Measurements from ENCODE around the gene CLDN10. TPM values are rescaled to one million over a fixed set of nuclear protein-coding genes. Genes with fewer than 3 reads are reported as not detected.

CLDN10 gene
- total and polyA plus RNA-seq, 2 donors (not counting 1 experiment from before 2014, with no cell fraction given), result not detected

DNA sequence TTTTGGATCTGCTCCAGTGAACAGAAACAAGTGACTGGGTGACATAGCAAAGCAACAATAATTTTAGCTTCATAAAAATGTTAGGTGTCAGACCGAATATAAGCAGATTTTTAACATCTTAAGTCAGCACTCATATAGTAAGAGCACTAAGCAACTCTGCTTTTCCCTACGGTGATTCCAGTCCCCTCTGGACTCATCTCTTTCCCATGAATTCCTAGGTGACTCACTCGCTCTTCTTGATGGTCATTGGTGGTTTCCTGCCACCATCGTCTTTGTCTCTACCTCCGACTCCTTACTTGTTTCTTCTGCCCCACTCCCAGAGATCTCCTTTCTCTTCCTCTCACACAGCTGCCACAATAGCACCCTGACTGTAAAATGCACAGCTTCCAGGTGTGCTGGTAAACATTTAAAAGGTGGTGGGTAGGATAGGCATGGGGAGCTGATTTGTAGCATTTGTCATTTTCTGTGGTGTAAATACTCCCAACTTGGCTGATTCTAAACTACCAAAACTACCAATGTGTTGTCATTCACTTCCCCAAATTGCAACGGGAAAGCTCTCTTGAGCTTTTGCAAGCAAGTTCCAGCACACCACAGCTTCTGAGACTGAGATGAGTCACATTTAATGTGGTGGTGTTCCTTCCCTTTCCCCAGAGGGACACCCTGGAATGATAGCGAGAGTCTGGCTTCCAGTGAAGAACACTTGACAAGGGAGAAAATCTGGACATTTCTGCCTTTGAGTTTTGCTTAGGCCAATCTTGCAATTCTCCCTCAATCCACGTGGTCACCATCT, 42.8 kb upstream of the CLDN10 start:
- intact Hi-C loops (cut with micrococcal nuclease), result no loop called here
- H3K4me2 ChIP-seq (replicated peaks; ENCODE audit: low read depth, low read length, poor library complexity, severe bottlenecking), result no peak overlapping the region

DNA sequence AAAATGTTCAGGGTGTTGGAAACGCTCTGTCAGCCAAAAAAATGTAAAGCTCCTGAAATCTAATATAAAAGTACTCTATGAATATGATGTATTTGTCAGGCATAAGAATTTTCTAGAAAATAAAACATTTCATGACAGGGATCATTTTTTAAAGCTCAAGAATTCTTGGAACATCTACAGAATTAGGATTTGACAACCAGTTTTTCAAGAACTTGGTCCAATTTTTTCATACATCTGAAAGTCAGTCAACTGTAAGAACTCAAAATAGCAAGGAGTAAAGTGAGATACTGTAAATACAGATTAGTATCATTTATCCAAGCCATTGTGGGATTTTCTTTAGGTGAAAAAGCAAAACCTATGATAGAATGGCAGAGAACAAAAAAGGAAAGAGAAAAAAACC, 41.6 kb upstream of the CLDN10 start:
- WGBS (ENCODE audit: insufficient coverage), result no CpG with 5 or more reads among the region's 1 CpG
- H3K4me1 Mint-ChIP-seq, result no peaks in the 10 kb centered on the region

More for the DNA sequence above, 42.8 kb upstream of the CLDN10 start:
- H3K4me1 ChIP-seq (ENCODE audit: control insufficient read depth in 2 of 2, insufficient read depth in 2 of 2, low read length in 2 of 2), result no peaks in the 10 kb centered on the region
- no peaks in the 10 kb centered on the region for H3K79me2 ChIP-seq (ENCODE audit: control insufficient read depth, insufficient read depth, low read length)
- no peak overlapping the region for H3K4me3 ChIP-seq (ENCODE audit: control extremely low read depth in 1 of 5, extremely low read depth in 1 of 5, insufficient read depth in 1 of 5, low read depth in 2 of 5, low read length in 4 of 5)
- ATAC-seq (ENCODE audit: low read depth) (no peak), DNase-seq (no peak)
- no peaks in the 10 kb centered on the region for H3K36me3 ChIP-seq (replicated peaks in 1 of 2; ENCODE audit: control extremely low read depth in 1 of 2, control insufficient read depth in 1 of 2, extremely low read depth in 1 of 2, insufficient read depth in 2 of 2, low read length in 1 of 2)
- Mint-ChIP-seq H3K4me3 (no peak overlapping the region), H3K9me3 (ENCODE audit: insufficient read depth) (no peaks in the 10 kb centered on the region), H3K27ac (no peak overlapping the region), H3K27me3 (peaks cover 14% of the 10 kb centered on the region), H3K4me1 (no peaks in the 10 kb centered on the region)
- H3K27me3 ChIP-seq (replicated peaks in 1 of 4; ENCODE audit: control extremely low read depth in 1 of 4, control insufficient read depth in 3 of 4, insufficient read depth in 4 of 4, low read length in 3 of 4), result no peaks in the 10 kb centered on the region
- no peaks in the 10 kb centered on the region for H3K9me3 ChIP-seq (ENCODE audit: control extremely low read depth in 1 of 3, control insufficient read depth in 2 of 3, insufficient read depth in 1 of 3, low read length in 2 of 3)
- no peak overlapping the region for H3K9ac ChIP-seq (ENCODE audit: low read length)
- no peaks in the 10 kb centered on the region for H4K20me1 ChIP-seq (ENCODE audit: control insufficient read depth, insufficient read depth, low read length, poor library complexity, severe bottlenecking)
- WGBS (ENCODE audit: insufficient coverage), result 81% methylated on average over 5 of the region's 8 CpGs
- no peak overlapping the region for H2AFZ ChIP-seq (ENCODE audit: insufficient read depth, low read depth, low read length, poor library complexity, severe bottlenecking)
- TF ChIP-seq, protein P1, sequence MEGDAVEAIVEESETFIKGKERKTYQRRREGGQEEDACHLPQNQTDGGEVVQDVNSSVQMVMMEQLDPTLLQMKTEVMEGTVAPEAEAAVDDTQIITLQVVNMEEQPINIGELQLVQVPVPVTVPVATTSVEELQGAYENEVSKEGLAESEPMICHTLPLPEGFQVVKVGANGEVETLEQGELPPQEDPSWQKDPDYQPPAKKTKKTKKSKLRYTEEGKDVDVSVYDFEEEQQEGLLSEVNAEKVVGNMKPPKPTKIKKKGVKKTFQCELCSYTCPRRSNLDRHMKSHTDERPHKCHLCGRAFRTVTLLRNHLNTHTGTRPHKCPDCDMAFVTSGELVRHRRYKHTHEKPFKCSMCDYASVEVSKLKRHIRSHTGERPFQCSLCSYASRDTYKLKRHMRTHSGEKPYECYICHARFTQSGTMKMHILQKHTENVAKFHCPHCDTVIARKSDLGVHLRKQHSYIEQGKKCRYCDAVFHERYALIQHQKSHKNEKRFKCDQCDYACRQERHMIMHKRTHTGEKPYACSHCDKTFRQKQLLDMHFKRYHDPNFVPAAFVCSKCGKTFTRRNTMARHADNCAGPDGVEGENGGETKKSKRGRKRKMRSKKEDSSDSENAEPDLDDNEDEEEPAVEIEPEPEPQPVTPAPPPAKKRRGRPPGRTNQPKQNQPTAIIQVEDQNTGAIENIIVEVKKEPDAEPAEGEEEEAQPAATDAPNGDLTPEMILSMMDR (IDR thresholded peaks at IDR 0.05), result no peak
- TF ChIP-seq EZH2 (IDR thresholded peaks at IDR 0.05; ENCODE audit: borderline replicate concordance, insufficient read depth, low read depth, low read length, poor library complexity, severe bottlenecking), result no peak
- POLR2A ChIA-PET, result no interaction called here
- CTCF ChIA-PET, result no interaction called here
- no peak overlapping the region for H3K27ac ChIP-seq (ENCODE audit: low read length in 2 of 2)

More for the DNA sequence above, 41.6 kb upstream of the CLDN10 start:
- DNase-seq (no peak), ATAC-seq (ENCODE audit: low read depth) (no peak)
- CTCF ChIA-PET, result no interaction called here
- TF ChIP-seq EZH2 (IDR thresholded peaks at IDR 0.05; ENCODE audit: borderline replicate concordance, insufficient read depth, low read depth, low read length, poor library complexity, severe bottlenecking), result no peak
- TF ChIP-seq, protein P1 (IDR thresholded peaks at IDR 0.05), result no peak
- Histone ChIP-seq H3K9me3 (ENCODE audit: control extremely low read depth in 1 of 3, control insufficient read depth in 2 of 3, insufficient read depth in 1 of 3, low read length in 2 of 3) (no peaks in the 10 kb centered on the region), H3K4me3 (ENCODE audit: control extremely low read depth in 1 of 5, extremely low read depth in 1 of 5, insufficient read depth in 1 of 5, low read depth in 2 of 5, low read length in 4 of 5) (no peak overlapping the region), H3K4me2 (replicated peaks; ENCODE audit: low read depth, low read length, poor library complexity, severe bottlenecking) (no peak overlapping the region), H4K20me1 (ENCODE audit: control insufficient read depth, insufficient read depth, low read length, poor library complexity, severe bottlenecking) (no peaks in the 10 kb centered on the region), H3K9ac (ENCODE audit: low read length) (no peak overlapping the region), H3K36me3 (replicated peaks in 1 of 2; ENCODE audit: control extremely low read depth in 1 of 2, control insufficient read depth in 1 of 2, extremely low read depth in 1 of 2, insufficient read depth in 2 of 2, low read length in 1 of 2) (no peaks in the 10 kb centered on the region), H3K79me2 (ENCODE audit: control insufficient read depth, insufficient read depth, low read length) (no peaks in the 10 kb centered on the region), H3K4me1 (ENCODE audit: control insufficient read depth in 2 of 2, insufficient read depth in 2 of 2, low read length in 2 of 2) (no peaks in the 10 kb centered on the region), H3K27ac (ENCODE audit: low read length in 2 of 2) (no peak overlapping the region), H3K27me3 (replicated peaks in 1 of 4; ENCODE audit: control extremely low read depth in 1 of 4, control insufficient read depth in 3 of 4, insufficient read depth in 4 of 4, low read length in 3 of 4) (no peaks in the 10 kb centered on the region), H2AFZ (ENCODE audit: insufficient read depth, low read depth, low read length, poor library complexity, severe bottlenecking) (no peak overlapping the region)
- no peaks in the 10 kb centered on the region for H3K9me3 Mint-ChIP-seq (ENCODE audit: insufficient read depth)
- POLR2A ChIA-PET, result no interaction called here
- H3K27ac Mint-ChIP-seq, result no peak overlapping the region
- H3K27me3 Mint-ChIP-seq, result peaks cover 17% of the 10 kb centered on the region
- no peak overlapping the region for H3K4me3 Mint-ChIP-seq
- intact Hi-C loops (cut with micrococcal nuclease), result no loop called here

All from B cell (primary cell).